Measurements from ENCODE around the gene ACSS3. TPM values are rescaled to one million over a fixed set of nuclear protein-coding genes. Genes with fewer than 3 reads are reported as not detected.
"Not testable (repeated sequence)": the region's sequence is repeated elsewhere in the genome, so short reads cannot be mapped to it uniquely, and the experiment has no call there.

ACSS3 gene
- total RNA-seq, 1 donor from 2014 or later, result 32.4 TPM

- no peak overlapping the region for H3K4me3 ChIP-seq
- no peak overlapping the region for H3K27ac ChIP-seq
- no peaks in the 10 kb centered on the region for H3K27me3 ChIP-seq (ENCODE audit: low read depth)
- peaks cover 3% of the 10 kb centered on the region for H3K4me1 ChIP-seq
- intact Hi-C loops (cut with DNase I), result no loop called here
- no peak for DNase-seq
- ATAC-seq, result no peak
- H3K36me3 ChIP-seq, result no peaks in the 10 kb centered on the region
- H3K9me3 ChIP-seq, result no peaks in the 10 kb centered on the region
- TF ChIP-seq CTCF (IDR thresholded peaks at IDR 0.05), result no peak
Observed at GRCh38 chr12:81095501-81096232, 17.8 kb downstream of the ACSS3 start.

- TF ChIP-seq CTCF (IDR thresholded peaks at IDR 0.05), result no peak
- no peaks in the 10 kb centered on the region for H3K27me3 ChIP-seq (ENCODE audit: low read depth)
- H3K4me1 ChIP-seq, result no peaks in the 10 kb centered on the region
- no peak overlapping the region for H3K4me3 ChIP-seq
- H3K27ac ChIP-seq, result no peak overlapping the region
- DNase-seq, result no peak
- intact Hi-C loops (cut with DNase I), result no loop called here
- peaks cover 5% of the 10 kb centered on the region for H3K36me3 ChIP-seq
- no peaks in the 10 kb centered on the region for H3K9me3 ChIP-seq
- no peak for ATAC-seq
Observed at GRCh38 chr12:81105687-81106086, 27.8 kb downstream of the ACSS3 start.

GRCh38 chr12:81114226-81114625, 36.3 kb downstream of the ACSS3 start:
- Histone ChIP-seq H3K36me3 (peaks cover 5% of the 10 kb centered on the region), H3K27me3 (ENCODE audit: low read depth) (no peaks in the 10 kb centered on the region), H3K27ac (no peak overlapping the region), H3K9me3 (no peaks in the 10 kb centered on the region), H3K4me3 (no peak overlapping the region), H3K4me1 (no peaks in the 10 kb centered on the region)
- TF ChIP-seq CTCF (IDR thresholded peaks at IDR 0.05), result no peak
- DNase-seq (no peak), ATAC-seq (no peak)
- intact Hi-C loops (cut with DNase I), result no loop called here

GRCh38 chr12:81119069-81119468, 41.2 kb downstream of the ACSS3 start:
- H3K4me3 ChIP-seq; H3K4me1 ChIP-seq; intact Hi-C loops (cut with DNase I); H3K27ac ChIP-seq; H3K36me3 ChIP-seq; H3K9me3 ChIP-seq; H3K27me3 ChIP-seq (ENCODE audit: low read depth); DNase-seq; ATAC-seq: not testable (repeated sequence)

GRCh38 chr12:81120961-81121360, 43.1 kb downstream of the ACSS3 start:
- Histone ChIP-seq H3K36me3 (no peaks in the 10 kb centered on the region), H3K27ac (no peak overlapping the region), H3K4me1 (no peaks in the 10 kb centered on the region), H3K9me3 (no peaks in the 10 kb centered on the region), H3K4me3 (no peak overlapping the region), H3K27me3 (ENCODE audit: low read depth) (no peaks in the 10 kb centered on the region)
- ATAC-seq (no peak), DNase-seq (no peak)
- no peak for TF ChIP-seq CTCF (IDR thresholded peaks at IDR 0.05)
- intact Hi-C loops (cut with DNase I), result no loop called here

GRCh38 chr12:81123611-81124010, 45.7 kb downstream of the ACSS3 start:
- intact Hi-C loops (cut with DNase I), result no loop called here
- H3K36me3 ChIP-seq, result no peaks in the 10 kb centered on the region
- H3K27ac ChIP-seq, result no peak overlapping the region
- H3K9me3 ChIP-seq, result no peaks in the 10 kb centered on the region
- TF ChIP-seq CTCF (IDR thresholded peaks at IDR 0.05), result no peak
- ATAC-seq, result no peak
- H3K4me3 ChIP-seq, result no peak overlapping the region
- H3K27me3 ChIP-seq (ENCODE audit: low read depth), result no peaks in the 10 kb centered on the region
- no peaks in the 10 kb centered on the region for H3K4me1 ChIP-seq
- no peak for DNase-seq

All from lower lobe of right lung (tissue), 2 donors.